Measurements from ENCODE around the gene GPATCH8. TPM values are rescaled to one million over a fixed set of nuclear protein-coding genes. Genes with fewer than 3 reads are reported as not detected.

The GPATCH8 gene
- total RNA-seq, 1 experiment from 2014 or later = 51.5 TPM

- no peaks in the 10 kb centered on the region; a peak in 2 of 7 replicates for H3K36me3 Mint-ChIP-seq (ENCODE audit: insufficient read depth in 1 of 3, low read depth in 3 of 3)
- H3K4me2 ChIP-seq (ENCODE audit: insufficient read depth, insufficient read length, low read length) = no peak overlapping the region
- H3K79me1 ChIP-seq (ENCODE audit: insufficient read depth, low read depth, low read length, poor library complexity, severe bottlenecking) = peaks cover 4% of the 10 kb centered on the region
- H3T11ph ChIP-seq (ENCODE audit: low read length) = no peak overlapping the region
- no peak overlapping the region for H3K4ac ChIP-seq (ENCODE audit: low read depth, low read length)
- no peak overlapping the region for H3K18ac ChIP-seq (ENCODE audit: insufficient read length, low read depth, low read length)
- peaks cover 57% of the 10 kb centered on the region; the same call in 1 of the 2 replicates for H3K79me2 ChIP-seq (ENCODE audit: insufficient read depth, low read length)
- TF ChIP-seq, protein P1, sequence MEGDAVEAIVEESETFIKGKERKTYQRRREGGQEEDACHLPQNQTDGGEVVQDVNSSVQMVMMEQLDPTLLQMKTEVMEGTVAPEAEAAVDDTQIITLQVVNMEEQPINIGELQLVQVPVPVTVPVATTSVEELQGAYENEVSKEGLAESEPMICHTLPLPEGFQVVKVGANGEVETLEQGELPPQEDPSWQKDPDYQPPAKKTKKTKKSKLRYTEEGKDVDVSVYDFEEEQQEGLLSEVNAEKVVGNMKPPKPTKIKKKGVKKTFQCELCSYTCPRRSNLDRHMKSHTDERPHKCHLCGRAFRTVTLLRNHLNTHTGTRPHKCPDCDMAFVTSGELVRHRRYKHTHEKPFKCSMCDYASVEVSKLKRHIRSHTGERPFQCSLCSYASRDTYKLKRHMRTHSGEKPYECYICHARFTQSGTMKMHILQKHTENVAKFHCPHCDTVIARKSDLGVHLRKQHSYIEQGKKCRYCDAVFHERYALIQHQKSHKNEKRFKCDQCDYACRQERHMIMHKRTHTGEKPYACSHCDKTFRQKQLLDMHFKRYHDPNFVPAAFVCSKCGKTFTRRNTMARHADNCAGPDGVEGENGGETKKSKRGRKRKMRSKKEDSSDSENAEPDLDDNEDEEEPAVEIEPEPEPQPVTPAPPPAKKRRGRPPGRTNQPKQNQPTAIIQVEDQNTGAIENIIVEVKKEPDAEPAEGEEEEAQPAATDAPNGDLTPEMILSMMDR (conservative IDR thresholded peaks at IDR 0.05) = no peak
- no peak overlapping the region for H3K27ac ChIP-seq (ENCODE audit: insufficient read length, low read depth, low read length)
- no peak overlapping the region for H3K4me3 Mint-ChIP-seq
- no peak overlapping the region for H3K56ac ChIP-seq (ENCODE audit: insufficient read length, low read depth, low read length)
- H3K14ac ChIP-seq (ENCODE audit: insufficient read depth, low read length) = no peak overlapping the region
- H2BK15ac ChIP-seq (ENCODE audit: low read depth, low read length) = no peak overlapping the region
- no peak overlapping the region for H4K8ac ChIP-seq (replicated peaks; ENCODE audit: insufficient read length, low read depth, low read length)
- no peaks in the 10 kb centered on the region for H3K9me3 ChIP-seq (ENCODE audit: control insufficient read depth, low read depth, low read length)
- no peak for DNase-seq
- WGBS (ENCODE audit: extremely low coverage, insufficient read length, low lambda C conversion rate) = no CpG with 5 or more reads among the region's 1 CpG
- no peak overlapping the region for H2AFZ ChIP-seq (ENCODE audit: low read length)
- no peak overlapping the region for H2BK120ac ChIP-seq (ENCODE audit: low read depth, low read length, poor library complexity, severe bottlenecking)
- H4K20me1 ChIP-seq (ENCODE audit: control insufficient read depth, insufficient read depth, insufficient read length) = no peaks in the 10 kb centered on the region
- H3K27me3 ChIP-seq (ENCODE audit: insufficient read depth, low read length) = no peaks in the 10 kb centered on the region
- H4K91ac ChIP-seq (ENCODE audit: insufficient read length, low read depth, low read length) = no peak overlapping the region
- H3K4me1 Mint-ChIP-seq = peaks cover 18 to 20% of the 10 kb centered on the region in 2 experiments
- H3K27me3 Mint-ChIP-seq (ENCODE audit: low read depth) = no peaks in the 10 kb centered on the region
- H2BK5ac ChIP-seq (ENCODE audit: insufficient read length, low read length) = no peak overlapping the region
- no peaks in the 10 kb centered on the region for H3K4me1 ChIP-seq (ENCODE audit: insufficient read depth, low read length)
- H3K23me2 ChIP-seq (ENCODE audit: insufficient read length, low read depth, low read length, poor library complexity, severe bottlenecking) = peaks cover 9% of the 10 kb centered on the region
- H3K23ac ChIP-seq (ENCODE audit: insufficient read length, low read depth, low read length) = no peak overlapping the region
- H3K9ac ChIP-seq (ENCODE audit: extremely low read depth, insufficient read length, low read length) = no peak overlapping the region
- no peaks in the 10 kb centered on the region; a peak in 1 of 5 replicates for H3K9me3 Mint-ChIP-seq
- no peak overlapping the region for H2AK5ac ChIP-seq (ENCODE audit: insufficient read length, low read length)
- no peak overlapping the region for H4K5ac ChIP-seq (ENCODE audit: insufficient read length, low read depth, low read length)
- H2BK12ac ChIP-seq (ENCODE audit: insufficient read length, low read depth, low read length) = no peak overlapping the region
- no peak overlapping the region for H2BK20ac ChIP-seq (ENCODE audit: low read depth, low read length, poor library complexity, severe bottlenecking)
- H3K27ac Mint-ChIP-seq = peak overlapping the region in 1 of 3 experiments; percentile 61; a peak in 1 of 7 replicates
These were observed 3.5 kb downstream of the GPATCH8 start for GRCh38 chr17:44499722-44500121.
